HG02973 (cell line): ENCODE measurements around the gene NGRN.

Experiments used
- ATAC-seq: cut with Tn5 transposase; IDR thresholded peaks from one replicate; pipeline ENCODE4 v1.9.1; 2021; ENCODE audit warnings: moderate library complexity; ENCODE audit not compliant: unreplicated experiment

NGRN gene

GRCh38 chr15:90316139-90316538 lies 50.7 kb downstream of the NGRN start:
- no peak for ATAC-seq

DNA sequence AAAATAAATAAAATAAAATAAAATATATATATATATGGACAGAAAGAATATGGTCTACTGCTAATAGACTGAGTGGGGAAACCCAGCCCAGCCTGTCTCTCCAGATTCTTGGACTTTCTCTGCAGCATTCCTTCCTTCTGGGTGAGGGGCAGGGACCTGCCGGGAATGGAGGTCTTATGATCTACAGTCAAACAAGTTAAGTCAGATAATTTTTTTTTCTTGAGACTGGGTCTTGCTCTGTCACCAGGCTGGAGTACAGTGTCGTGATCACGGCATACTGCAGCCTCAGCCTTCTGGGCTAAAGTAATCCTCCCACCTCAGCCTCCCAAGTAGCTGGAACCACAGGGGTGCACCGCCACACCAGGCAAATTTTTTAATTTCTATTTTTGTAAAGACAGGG lies 53.1 kb downstream of the NGRN start:
- ATAC-seq: no peak

- peak; percentile 91 for ATAC-seq
Measured at GRCh38 chr15:90320062-90320884, 54.8 kb downstream of the NGRN start.

DNA sequence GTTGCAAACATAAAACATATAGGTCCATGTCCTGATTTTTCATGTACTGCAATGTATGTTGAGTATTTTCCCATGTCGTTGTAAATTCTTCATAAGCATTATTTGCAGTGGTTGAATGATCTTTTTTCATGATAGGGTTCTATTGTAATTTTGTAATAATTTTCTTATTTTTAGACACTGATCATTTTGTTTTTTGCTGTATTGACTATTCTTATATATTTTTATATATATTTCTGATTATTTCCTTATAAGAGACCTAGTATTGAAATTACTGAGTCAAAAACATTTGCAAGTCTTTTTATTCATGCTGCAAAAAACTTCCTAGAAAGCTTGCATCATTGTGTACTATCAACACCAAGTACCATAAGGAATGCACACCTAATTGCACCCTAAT lies 55.4 kb downstream of the NGRN start:
- no peak for ATAC-seq
